ENCODE measurements around the gene REEP3.

- TF ChIP-seq CTCF (IDR thresholded peaks at IDR 0.05) (no peak), POLR2A (IDR thresholded peaks at IDR 0.05) (no peak), EP300 (IDR thresholded peaks at IDR 0.05; ENCODE audit: low read depth) (no peak)
These were observed 18.2 kb downstream of the REEP3 start for GRCh38 chr10:63539377-63539776.

All from transverse colon (tissue), 3 donors.